Osteoblast (primary cell): ENCODE results near the gene COX5A. TPM values are rescaled to one million over a fixed set of nuclear protein-coding genes. Genes with fewer than 3 reads are reported as not detected.

Experiments used
- DNase-seq: peaks from one replicate; pipeline ENCODE4 v3.0.0; 2011; ENCODE audit warnings: low spot score, mixed read lengths; ENCODE audit not compliant: insufficient read length; ENCODE audit errors: missing footprints
- H2AFZ ChIP-seq: 2 replicates; pipeline ENCODE4 v1.6.0; 2011; ENCODE audit warnings: mild to moderate bottlenecking, low read length
- H3K27ac ChIP-seq: 2 replicates; pipeline ENCODE4 v1.5.1; 2011; ENCODE audit warnings: mild to moderate bottlenecking, low read depth, low read length, moderate library complexity
- H3K27me3 ChIP-seq: 2 replicates; pipeline ENCODE4 v1.6.0; 2012; ENCODE audit warnings: mild to moderate bottlenecking, control low read depth, inconsistent platforms, low read length, moderate library complexity; ENCODE audit not compliant: insufficient read depth
- H3K36me3 ChIP-seq: 2 replicates; pipeline ENCODE4 v1.5.1; 2011; ENCODE audit warnings: mild to moderate bottlenecking, low read length, control low read depth, moderate library complexity; ENCODE audit not compliant: insufficient read depth
- H3K4me1 ChIP-seq: 2 replicates; pipeline ENCODE4 v1.5.1; 2011; ENCODE audit warnings: mild to moderate bottlenecking, low read length, control low read depth, moderate library complexity; ENCODE audit not compliant: insufficient read depth
- H3K4me2 ChIP-seq: 2 replicates; pipeline ENCODE4 v1.6.0; 2011; ENCODE audit warnings: mild to moderate bottlenecking, low read length; ENCODE audit not compliant: insufficient read depth
- H3K4me3 ChIP-seq: fragments of 200-600 bp; sonication (generic); 3 replicates; pipeline ENCODE4 v1.5.1; 2012; ENCODE audit warnings: mild to moderate bottlenecking, low read length, inconsistent platforms; ENCODE audit not compliant: insufficient read depth
- H3K79me2 ChIP-seq: 2 replicates; pipeline ENCODE4 v1.6.0; 2012; ENCODE audit warnings: mild to moderate bottlenecking, low read length, control low read depth, inconsistent platforms; ENCODE audit not compliant: insufficient read depth
- H3K9me3 ChIP-seq: 2 replicates; pipeline ENCODE4 v1.5.1; 2011; ENCODE audit warnings: low read depth, low read length, control low read depth
- H4K20me1 ChIP-seq: 2 replicates; pipeline ENCODE4 v1.6.0; 2012; ENCODE audit warnings: mild to moderate bottlenecking, low read length, control low read depth; ENCODE audit not compliant: insufficient read depth
- CTCF ChIP-seq: IDR thresholded peaks from 2 replicates; pipeline ENCODE4 v1.5.1; 2011; ENCODE audit warnings: mild to moderate bottlenecking, low read depth, low read length, moderate library complexity; ENCODE audit errors: extremely low read depth
- small RNA-seq: library from RNA; depleted of rRNA; stranded (forward); fragments of <200 nt; gene quantifications from one replicate; pipeline ENCODE3, GENCODE V24; 2012
- total RNA-seq: library from RNA; depleted of rRNA; stranded (reverse); fragments of >200 nt; gene quantifications from 2 replicates; pipeline ENCODE4 v1.2.3, GENCODE V29; 2012

The COX5A gene
- total RNA-seq, 1 donor = 27.1 TPM

- Histone ChIP-seq H3K4me1 (peaks cover 19% of the 10 kb centered on the region), H2AFZ (no peak overlapping the region), H3K27me3 (no peaks in the 10 kb centered on the region), H3K79me2 (peaks cover 69% of the 10 kb centered on the region), H3K27ac (no peak overlapping the region), H3K4me3 (no peak overlapping the region), H3K4me2 (no peak overlapping the region), H3K9me3 (no peaks in the 10 kb centered on the region), H3K36me3 (peaks cover 5% of the 10 kb centered on the region), H4K20me1 (peaks cover 51% of the 10 kb centered on the region)
- no peak for DNase-seq
- no peak for TF ChIP-seq CTCF
Observed at GRCh38 chr15:74870436-74871215, 67.2 kb downstream of the COX5A start.

Small RNA genes within 50 kb of the gene (small RNA-seq; reads per million reads assigned to genes)
- gene RF00019 = not detected

Other genes starting within 250 kb of the COX5A start
- gene EDC3, start 242.0 kb downstream of the COX5A start, total RNA-seq = 9.8 and 11.2 TPM in 2 replicates
- gene CYP1A1, start 212.5 kb downstream of the COX5A start, total RNA-seq = 0.36 TPM in 1 of 2 replicates, not detected in the other
- not detected in 2 replicates for gene CYP1A2, start 189.2 kb downstream of the COX5A start, total RNA-seq
- gene CSK, start 156.0 kb downstream of the COX5A start, total RNA-seq = 30.6 and 31.5 TPM in 2 replicates
- under 0.01 TPM in 1 of 2 replicates, not detected in the other for gene LMAN1L, start 125.2 kb downstream of the COX5A start, total RNA-seq
- not detected in 2 replicates for gene CPLX3, start 111.4 kb downstream of the COX5A start, total RNA-seq
- 19.4 and 21.4 TPM in 2 replicates for gene ULK3, start 94.9 kb downstream of the COX5A start, total RNA-seq
- gene SCAMP2, start 64.7 kb downstream of the COX5A start, total RNA-seq = 23.9 and 28.3 TPM in 2 replicates
- gene MPI, start 48.0 kb downstream of the COX5A start, total RNA-seq = 33.9 and 54.3 TPM in 2 replicates
- 36.6 and 46.3 TPM in 2 replicates for gene FAM219B, start 31.2 kb downstream of the COX5A start, total RNA-seq
- 6.2 and 6.9 TPM in 2 replicates for gene RPP25, start 18.7 kb upstream of the COX5A start, total RNA-seq
- gene SCAMP5, start 57.5 kb upstream of the COX5A start, total RNA-seq = 0.88 and 1.8 TPM in 2 replicates
- gene PPCDC, start 85.5 kb upstream of the COX5A start, total RNA-seq = 5.6 and 6.5 TPM in 2 replicates